GM18907 (cell line): ENCODE results near the gene HEG1.

Experiments used
- ATAC-seq: cut with Tn5 transposase; IDR thresholded peaks from one replicate; pipeline ENCODE4 v1.9.1; 2021; ENCODE audit warnings: mild to moderate bottlenecking, moderate library complexity; ENCODE audit not compliant: unreplicated experiment

HEG1 gene

DNA sequence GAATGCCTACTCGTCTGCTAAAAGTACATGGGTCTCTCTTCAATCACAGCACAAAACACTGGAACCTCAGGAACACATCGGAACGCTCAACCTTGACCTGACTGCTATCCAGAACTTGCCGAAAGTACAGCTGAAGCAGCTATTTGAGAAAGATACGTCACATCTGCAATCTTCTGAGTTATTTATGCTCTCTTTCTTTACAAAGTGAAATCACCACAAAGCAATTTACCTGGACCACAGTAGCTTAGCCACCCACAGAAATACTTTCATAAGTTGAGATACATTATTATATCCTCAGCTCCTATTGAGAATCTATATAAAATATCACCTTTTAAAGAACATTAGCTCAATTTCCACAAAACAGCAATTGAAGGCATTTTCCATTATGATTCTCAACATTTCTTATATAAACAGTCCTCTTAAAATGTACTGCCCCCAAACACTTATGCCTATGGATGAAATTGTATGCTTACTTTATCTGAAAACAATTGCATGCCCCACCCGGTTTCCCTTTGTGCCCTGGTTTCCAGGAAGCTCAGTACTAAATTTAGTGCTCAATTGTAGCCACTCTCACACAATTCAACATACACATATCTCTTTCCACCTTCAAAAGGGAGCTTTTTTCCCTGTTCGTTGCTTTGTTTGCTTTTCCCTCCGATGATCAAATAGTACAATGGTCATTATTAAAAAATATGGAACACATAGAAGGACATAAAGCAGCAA is 31.8 kb downstream of the HEG1 start:
- ATAC-seq, result no peak

DNA sequence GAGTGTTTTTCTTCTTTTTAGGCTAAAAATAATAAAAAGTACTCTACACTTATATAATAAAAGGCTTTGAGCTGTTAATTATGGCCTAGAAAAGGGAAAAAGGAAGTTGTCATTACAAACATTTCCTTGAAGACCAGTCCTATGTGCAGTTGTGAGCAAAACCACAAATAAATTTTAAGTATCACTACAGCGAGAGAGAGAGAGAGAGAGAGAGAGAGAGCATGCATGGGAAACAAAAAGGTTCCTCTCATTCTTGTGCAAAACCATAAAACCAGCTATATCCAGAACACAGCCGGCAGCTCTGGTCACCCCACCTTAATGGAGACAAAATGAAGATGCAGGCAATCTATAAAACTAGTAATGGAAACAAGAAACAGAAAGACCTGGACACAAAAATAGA is 33.6 kb downstream of the HEG1 start:
- ATAC-seq, result no peak

DNA sequence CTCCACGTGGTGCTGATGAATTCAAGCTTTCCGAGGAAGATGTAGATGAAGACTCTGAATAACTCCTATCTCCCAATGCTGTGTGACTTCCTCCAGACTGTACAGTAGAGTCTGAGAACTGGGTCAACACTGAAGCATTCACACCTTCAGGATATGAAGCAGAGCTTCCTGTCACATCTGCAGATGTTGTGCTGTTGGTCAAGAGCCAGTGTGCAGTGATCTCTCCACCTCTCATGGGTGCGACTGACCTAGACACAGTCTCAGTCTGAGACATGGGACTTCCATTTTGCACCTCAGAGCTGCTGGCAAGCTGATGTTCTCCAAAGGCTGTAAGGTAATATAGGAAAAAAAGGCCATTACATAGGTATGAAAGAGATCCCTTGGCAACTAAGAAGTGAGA is 36.5 kb downstream of the HEG1 start:
- no peak for ATAC-seq

GRCh38 chr3:125017406-125017805 is 38.4 kb downstream of the HEG1 start:
- ATAC-seq, result no peak

DNA sequence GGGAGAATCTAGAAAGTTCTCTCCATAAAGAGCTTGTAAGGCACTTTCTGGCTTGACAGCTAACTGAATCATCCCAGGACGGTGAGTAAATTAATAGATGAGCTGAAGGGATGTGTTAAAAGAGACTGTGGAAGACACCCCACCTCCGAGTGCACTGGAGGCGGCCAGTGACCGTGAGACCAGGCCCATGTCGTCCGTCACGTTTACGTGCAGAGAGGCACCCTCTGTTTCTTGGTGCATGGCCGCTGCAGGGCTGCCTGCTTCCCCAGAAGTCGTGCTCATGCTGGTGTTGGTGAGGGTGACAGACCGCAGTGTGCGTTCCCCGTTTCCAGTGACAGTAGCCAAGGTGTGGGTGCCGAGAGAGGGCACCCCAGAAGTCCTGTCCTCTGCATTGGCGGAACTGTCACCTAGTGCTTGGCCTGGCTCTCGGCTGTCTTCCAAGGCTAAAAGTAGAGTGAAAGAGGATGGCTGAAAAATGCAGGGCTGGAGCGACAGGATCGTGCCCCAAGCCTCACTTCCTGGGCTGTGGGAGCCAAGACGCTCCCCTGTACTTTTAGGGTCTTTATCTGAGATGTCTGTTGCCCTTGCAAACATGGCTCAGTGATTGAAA is 41.1 kb downstream of the HEG1 start:
- no peak for ATAC-seq

DNA sequence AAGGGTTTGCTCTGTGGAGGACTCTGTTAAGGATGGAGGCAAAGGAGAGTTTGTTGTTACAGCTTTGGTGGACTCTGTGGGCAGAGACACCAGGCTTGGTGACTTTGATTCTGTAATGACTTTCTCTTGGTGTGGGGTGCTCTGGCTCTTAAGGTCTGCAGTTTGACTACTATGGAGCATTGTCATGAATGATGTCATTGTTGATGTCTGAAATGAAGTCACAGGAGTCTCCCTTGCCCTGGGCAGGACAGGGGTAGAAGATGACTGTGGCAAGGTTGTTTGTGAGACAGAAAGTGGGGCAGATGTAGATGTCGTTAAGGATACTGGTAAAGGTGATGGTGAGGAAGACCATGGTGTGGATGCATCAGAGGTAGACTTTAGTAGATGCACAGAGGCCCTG is 42.7 kb downstream of the HEG1 start:
- no peak for ATAC-seq

GRCh38 chr3:125011941-125012340 is 43.9 kb downstream of the HEG1 start:
- ATAC-seq, result no peak

GRCh38 chr3:125010393-125010792 is 45.4 kb downstream of the HEG1 start:
- ATAC-seq, result no peak

- ATAC-seq, result no peak
Measured at GRCh38 chr3:125008766-125009165, 47.0 kb downstream of the HEG1 start.

DNA sequence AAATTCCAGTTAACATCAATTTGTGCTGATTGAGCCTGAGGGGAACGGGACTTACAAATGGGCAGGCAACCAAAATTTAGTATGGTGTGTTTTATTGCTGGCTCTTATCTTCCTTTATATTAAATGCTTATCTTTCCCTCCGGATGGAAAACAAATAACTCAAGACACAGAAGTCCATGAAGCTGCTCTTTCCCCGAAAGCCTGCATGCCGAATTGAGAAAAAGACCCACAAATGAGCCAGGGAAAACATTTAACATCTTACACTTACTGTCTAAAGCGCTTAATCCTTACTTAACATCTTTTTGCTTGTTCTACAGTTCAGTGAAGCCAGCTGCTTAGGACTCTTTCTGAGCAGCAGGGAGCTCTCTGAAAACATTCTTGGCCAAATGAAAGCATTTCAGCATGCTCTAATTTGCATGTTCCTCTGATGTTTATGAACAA is 49.5 kb downstream of the HEG1 start:
- no peak for ATAC-seq

DNA sequence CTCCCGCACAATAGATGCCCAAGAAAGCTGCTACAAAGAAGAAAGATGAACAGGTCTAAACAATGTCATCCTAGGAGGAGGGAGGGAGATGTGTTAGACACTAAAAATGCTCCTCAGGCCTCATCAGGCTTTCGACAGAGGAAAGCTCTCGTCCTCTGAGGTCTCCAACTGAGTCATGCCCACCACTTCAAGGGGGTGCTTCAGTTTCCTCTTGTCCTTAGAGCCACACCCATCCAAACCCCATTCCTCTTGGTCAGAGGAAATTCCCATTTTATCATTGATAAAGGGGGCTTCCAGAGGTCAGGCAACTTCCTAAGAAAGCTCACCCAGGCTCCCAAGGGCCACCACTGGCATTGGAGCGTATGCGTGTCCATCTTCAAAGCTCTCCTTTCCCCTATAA is 50.1 kb downstream of the HEG1 start:
- ATAC-seq, result no peak

GRCh38 chr3:125005222-125005621 is 50.6 kb downstream of the HEG1 start:
- ATAC-seq, result no peak

- no peak for ATAC-seq
Measured at GRCh38 chr3:125003859-125004595, 51.8 kb downstream of the HEG1 start.

DNA sequence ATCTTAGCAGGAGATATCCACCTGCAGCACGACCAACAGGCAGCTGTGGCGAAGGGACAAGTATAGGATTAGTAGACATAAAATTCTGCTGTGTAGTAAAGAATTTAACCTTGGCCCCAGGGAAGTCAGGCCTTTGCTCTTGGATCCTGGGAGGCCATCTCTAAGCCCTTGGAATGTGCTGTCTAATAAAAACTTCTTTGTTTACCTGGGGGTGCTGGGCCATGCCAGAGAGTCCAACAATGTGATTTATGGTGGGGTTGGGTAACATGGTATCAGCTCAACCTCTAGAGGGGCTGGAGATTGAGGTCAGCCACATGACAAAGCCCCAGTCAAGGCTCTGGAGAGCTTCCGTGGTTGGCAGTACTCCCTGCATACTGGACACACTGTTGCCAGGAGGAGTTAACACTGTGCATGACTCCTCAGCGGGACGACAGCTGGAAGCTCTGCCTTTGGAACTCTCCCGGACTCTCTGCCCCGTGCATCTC is 52.4 kb downstream of the HEG1 start:
- ATAC-seq, result no peak

- ATAC-seq, result no peak
Measured at GRCh38 chr3:125002414-125003368, 53.1 kb downstream of the HEG1 start.

- ATAC-seq, result no peak
Measured at GRCh38 chr3:125001557-125002413, 54.0 kb downstream of the HEG1 start.

DNA sequence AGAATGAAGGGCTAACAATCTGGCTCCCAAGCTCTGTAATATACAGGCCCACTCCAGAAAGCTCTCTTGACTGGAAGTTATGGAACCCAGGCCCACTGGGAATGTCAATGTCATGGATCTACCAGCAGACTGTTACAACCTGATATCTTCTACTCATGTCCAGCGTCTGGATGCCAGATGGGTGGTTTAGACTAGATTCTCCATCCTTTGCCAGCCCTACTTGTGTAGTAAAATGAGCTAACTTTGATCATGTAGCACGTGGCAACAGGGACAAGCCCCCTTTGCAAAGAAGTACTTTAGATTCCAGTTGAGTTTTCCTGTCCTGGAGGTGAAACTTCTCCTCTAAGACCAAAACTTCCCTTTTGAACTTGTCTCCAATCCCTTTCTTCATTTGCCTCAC is 55.1 kb downstream of the HEG1 start:
- no peak for ATAC-seq

DNA sequence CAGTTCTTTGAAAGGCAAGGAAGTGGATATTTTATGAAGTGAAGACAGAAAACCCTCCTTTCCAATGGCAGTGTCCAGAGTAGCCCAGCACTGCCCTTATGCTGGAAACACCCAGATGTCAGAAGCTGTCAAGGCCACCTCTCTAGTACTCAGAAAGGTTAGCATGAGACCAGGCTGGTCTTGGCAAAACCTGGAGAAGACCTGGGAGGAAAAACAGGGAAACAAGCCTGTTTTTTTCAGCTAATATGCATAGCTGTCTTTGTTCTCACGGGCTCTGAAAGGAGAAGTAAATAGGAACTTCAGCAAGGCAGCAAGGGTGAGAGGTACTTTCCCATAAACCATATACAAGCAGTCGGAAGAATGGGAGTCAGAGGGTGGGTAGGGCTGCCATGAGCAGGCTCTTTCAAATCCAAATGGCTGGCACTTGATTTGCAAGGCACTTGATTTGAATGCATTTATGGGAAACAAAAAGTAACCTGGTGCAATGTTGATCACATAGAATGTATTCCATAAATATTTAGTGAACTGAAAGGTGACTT is 55.8 kb downstream of the HEG1 start:
- no peak for ATAC-seq

GRCh38 chr3:124999317-124999716 is 56.5 kb downstream of the HEG1 start:
- ATAC-seq, result no peak

GRCh38 chr3:124998247-124998630 is 57.6 kb downstream of the HEG1 start:
- no peak for ATAC-seq
